ENCODE data around the gene GNRHR.
"Not testable (repeated sequence)": the region's sequence is repeated elsewhere in the genome, so short reads cannot be mapped to it uniquely, and the experiment has no call there.

The GNRHR gene

GRCh38 chr4:67727124-67727850 is 26.9 kb downstream of the GNRHR start:
- no peak for DNase-seq (ENCODE audit: low read depth in 2 of 2)

GRCh38 chr4:67725981-67726380 is 28.2 kb downstream of the GNRHR start:
- DNase-seq (ENCODE audit: low read depth in 2 of 2) = no peak

- DNase-seq (ENCODE audit: low read depth in 2 of 2) = no peak
Observed at GRCh38 chr4:67725132-67725531, 29.1 kb downstream of the GNRHR start.

GRCh38 chr4:67723949-67724348 is 30.2 kb downstream of the GNRHR start:
- DNase-seq (ENCODE audit: low read depth in 2 of 2) = no peak

- DNase-seq (ENCODE audit: low read depth in 2 of 2) = no peak
Observed at GRCh38 chr4:67723341-67723740, 30.8 kb downstream of the GNRHR start.

- no peak for DNase-seq (ENCODE audit: low read depth in 2 of 2)
Observed at GRCh38 chr4:67721770-67722597, 32.2 kb downstream of the GNRHR start.

- no peak for DNase-seq (ENCODE audit: low read depth in 2 of 2)
Observed at GRCh38 chr4:67721315-67721769, 32.8 kb downstream of the GNRHR start.

- no peak for DNase-seq (ENCODE audit: low read depth in 2 of 2)
Observed at GRCh38 chr4:67719953-67720617, 34.1 kb downstream of the GNRHR start.

- no peak for DNase-seq (ENCODE audit: low read depth in 2 of 2)
Observed at GRCh38 chr4:67718848-67719247, 35.3 kb downstream of the GNRHR start.

GRCh38 chr4:67717586-67717985 is 36.6 kb downstream of the GNRHR start:
- no peak for DNase-seq (ENCODE audit: low read depth in 2 of 2)

GRCh38 chr4:67714955-67715354 is 39.2 kb downstream of the GNRHR start:
- no peak for DNase-seq (ENCODE audit: low read depth in 2 of 2)

GRCh38 chr4:67714248-67714583 is 40.0 kb downstream of the GNRHR start:
- no peak for DNase-seq (ENCODE audit: low read depth in 2 of 2)

- DNase-seq (ENCODE audit: low read depth in 2 of 2) = no peak
Observed at GRCh38 chr4:67713529-67714247, 40.5 kb downstream of the GNRHR start.

- no peak for DNase-seq (ENCODE audit: low read depth in 2 of 2)
Observed at GRCh38 chr4:67712650-67713528, 41.3 kb downstream of the GNRHR start.

GRCh38 chr4:67712000-67712625 is 42.1 kb downstream of the GNRHR start:
- DNase-seq (ENCODE audit: low read depth in 2 of 2) = no peak

GRCh38 chr4:67706682-67707081 is 47.5 kb downstream of the GNRHR start:
- not testable (repeated sequence) for DNase-seq (ENCODE audit: low read depth in 2 of 2)

- no peak for DNase-seq (ENCODE audit: low read depth in 2 of 2)
Observed at GRCh38 chr4:67704843-67705242, 49.3 kb downstream of the GNRHR start.

- no peak for DNase-seq (ENCODE audit: low read depth in 2 of 2)
Observed at GRCh38 chr4:67702166-67702565, 52.0 kb downstream of the GNRHR start.

- DNase-seq (ENCODE audit: low read depth in 2 of 2) = no peak
Observed at GRCh38 chr4:67701517-67701850, 52.7 kb downstream of the GNRHR start.

GRCh38 chr4:67700738-67701516 is 53.3 kb downstream of the GNRHR start, which contains the start of gene UBA6:
TSS of gene UBA6 (minus strand) at chr4:67701155. CDS start at chr4:67701119, 36 bp downstream.
- DNase-seq (ENCODE audit: low read depth in 2 of 2) = peak; percentile 89 to 91
